Fibroblast of lung (primary cell): ENCODE data around the gene XYLT1. TPM values are rescaled to one million over a fixed set of nuclear protein-coding genes. Genes with fewer than 3 reads are reported as not detected.

Experiments
- DNase-seq, 2 donors: peaks; one replicate each; pipeline versions ENCODE4 v3.0.0 to v3.0.0-alpha.2; 2010; ENCODE audit warnings: low read depth in 2 of 2
- H2AFZ ChIP-seq: 2 replicates; pipeline ENCODE4 v1.5.1; 2012; ENCODE audit warnings: low read length, control low read depth, inconsistent platforms
- H3K27ac ChIP-seq: 2 replicates; pipeline ENCODE4 v1.5.1; 2011; ENCODE audit warnings: low read length, control low read depth; ENCODE audit not compliant: insufficient read depth
- H3K27me3 ChIP-seq: 2 replicates; pipeline ENCODE4 v1.5.1; 2011; ENCODE audit warnings: mild to moderate bottlenecking, low read length; ENCODE audit not compliant: control insufficient read depth, insufficient read depth
- H3K36me3 ChIP-seq: 2 replicates; pipeline ENCODE4 v1.5.1; 2011; ENCODE audit warnings: low read length; ENCODE audit not compliant: control insufficient read depth, insufficient read depth
- H3K4me1 ChIP-seq: 2 replicates; pipeline ENCODE4 v1.5.1; 2011; ENCODE audit warnings: low read length; ENCODE audit not compliant: control insufficient read depth, insufficient read depth; ENCODE audit errors: extremely low read depth
- H3K4me2 ChIP-seq: 2 replicates; pipeline ENCODE4 v1.5.1; 2011; ENCODE audit warnings: low read length, control low read depth; ENCODE audit not compliant: insufficient read depth; ENCODE audit errors: extremely low read depth
- H3K4me3 ChIP-seq, 4 experiments: fragments of 200-600 bp in 1 of 4; sonication (generic) in 1 of 4; replicated peaks in 1 of 4; 2 replicates each; pipeline ENCODE4 v1.5.1; 2011 to 2016; ENCODE audit warnings: low read length in 4 of 4, low read depth in 3 of 4, mild to moderate bottlenecking in 3 of 4, control low read depth in 2 of 4, inconsistent platforms in 1 of 4, mixed read lengths in 1 of 4; ENCODE audit not compliant: insufficient read depth in 1 of 4; ENCODE audit errors: control extremely low read depth in 1 of 4
- H3K79me2 ChIP-seq: 2 replicates; pipeline ENCODE4 v1.5.1; 2012; ENCODE audit warnings: mild to moderate bottlenecking, low read length, inconsistent platforms; ENCODE audit not compliant: control insufficient read depth, insufficient read depth
- H3K9ac ChIP-seq: 2 replicates; pipeline ENCODE4 v1.5.1; 2011; ENCODE audit warnings: mild to moderate bottlenecking, low read length, control low read depth; ENCODE audit not compliant: insufficient read depth
- H3K9me3 ChIP-seq: 2 replicates; pipeline ENCODE4 v1.5.1; 2012; ENCODE audit warnings: low read depth, low read length; ENCODE audit not compliant: control insufficient read depth, insufficient read depth
- H4K20me1 ChIP-seq: 2 replicates; pipeline ENCODE4 v1.5.1; 2011; ENCODE audit warnings: low read length; ENCODE audit not compliant: control insufficient read depth, insufficient read depth; ENCODE audit errors: extremely low read depth
- CTCF ChIP-seq, 2 donors: IDR thresholded peaks in 1 of 2; conservative IDR thresholded peaks in 1 of 2; 1 replicate in 1 of 2; 2 replicates in 1 of 2; pipeline ENCODE4 v1.5.1; 2011 to 2012; ENCODE audit warnings: low read length in 2 of 2, control low read depth in 1 of 2, inconsistent platforms in 1 of 2, low read depth in 1 of 2, mild to moderate bottlenecking in 1 of 2
- EZH2 ChIP-seq: IDR thresholded peaks from 2 replicates; pipeline ENCODE4 v1.5.1; 2012; ENCODE audit warnings: low read length, control low read depth, mild to moderate bottlenecking; ENCODE audit errors: missing control alignments
- polyA plus RNA-seq, 2 donors: library from polyadenylated mRNA; depleted of rRNA in 1 of 2; stranded (reverse) in 1 of 2; unstranded in 1 of 2; fragments of >200 nt; gene quantifications; 2 replicates each; pipeline ENCODE4 v1.2.1, GENCODE V29; 2011 to 2012; ENCODE audit warnings: missing spikeins in 1 of 2
- total RNA-seq: library from RNA; depleted of rRNA; stranded (reverse); fragments of >200 nt; gene quantifications from 2 replicates; pipeline ENCODE4 v1.2.1, GENCODE V29; 2014

Gene XYLT1
- total and polyA plus RNA-seq, 2 donors (not counting 1 experiment from before 2014, with no cell fraction given) = 9.3 to 21.8 TPM

- no peak overlapping the region for H3K4me2 ChIP-seq
- H4K20me1 ChIP-seq = no peaks in the 10 kb centered on the region
- no peak overlapping the region for H2AFZ ChIP-seq
- H3K27me3 ChIP-seq = no peaks in the 10 kb centered on the region
- H3K9ac ChIP-seq = no peak overlapping the region
- DNase-seq = peak; percentile 56 to 85
- no peak overlapping the region for H3K27ac ChIP-seq
- TF ChIP-seq CTCF (conservative IDR thresholded peaks at IDR 0.05 in 1 of 2, IDR thresholded peaks at IDR 0.05 in 1 of 2; ENCODE audit: low read depth in 1 of 2, low read length in 2 of 2) (no peak), EZH2 (no peak)
- H3K9me3 ChIP-seq = no peaks in the 10 kb centered on the region
- H3K4me1 ChIP-seq = no peaks in the 10 kb centered on the region
- no peaks in the 10 kb centered on the region for H3K79me2 ChIP-seq
- H3K4me3 ChIP-seq = no peak overlapping the region
- no peaks in the 10 kb centered on the region for H3K36me3 ChIP-seq
These were observed 297.5 kb downstream of the XYLT1 start for GRCh38 chr16:17173281-17173680.

GRCh38 chr16:17171250-17172143 is 299.3 kb downstream of the XYLT1 start:
- no peaks in the 10 kb centered on the region for H3K79me2 ChIP-seq

More at GRCh38 chr16:17171250-17172143, 299.3 kb downstream of the XYLT1 start:
- DNase-seq = no peak
- H3K4me1 ChIP-seq = no peaks in the 10 kb centered on the region
- H2AFZ ChIP-seq = no peak overlapping the region
- no peak overlapping the region for H3K27ac ChIP-seq
- H3K27me3 ChIP-seq = no peaks in the 10 kb centered on the region
- no peak overlapping the region for H3K9ac ChIP-seq
- no peak overlapping the region for H3K4me3 ChIP-seq
- no peaks in the 10 kb centered on the region for H3K36me3 ChIP-seq
- H4K20me1 ChIP-seq = no peaks in the 10 kb centered on the region
- H3K9me3 ChIP-seq = no peaks in the 10 kb centered on the region
- H3K4me2 ChIP-seq = no peak overlapping the region
- TF ChIP-seq EZH2 (no peak), CTCF (conservative IDR thresholded peaks at IDR 0.05 in 1 of 2, IDR thresholded peaks at IDR 0.05 in 1 of 2; ENCODE audit: low read depth in 1 of 2, low read length in 2 of 2) (no peak)
